K562 (cell line): ENCODE data around the gene CCL11.

Source experiments
- EP300 ChIP-seq: IDR thresholded peaks from 2 replicates; pipeline ENCODE4 v1.6.1; 2012; ENCODE audit warnings: low read length, improper control_type of control experiment
- HDAC6 ChIP-seq: IDR thresholded peaks from 2 replicates; pipeline ENCODE4 v1.6.1; 2012; ENCODE audit warnings: low read depth, mild to moderate bottlenecking, control low read depth, inconsistent platforms, low read length, moderate library complexity
- ZEB2 ChIP-seq: fragments of 450-650 bp; IDR thresholded peaks from 2 replicates; pipeline ENCODE4 v1.6.1; 2016
- ZNF274 ChIP-seq: IDR thresholded peaks from 2 replicates; pipeline ENCODE4 v1.6.1; 2011; ENCODE audit warnings: low read depth, mild to moderate bottlenecking, low read length, moderate library complexity, borderline replicate concordance
- TF ChIP-seq, protein P1 (sequence below), 3 experiments: IDR thresholded peaks in 2 of 3; conservative IDR thresholded peaks in 1 of 3; 2 replicates each; pipeline ENCODE4 v1.5.1; 2011 to 2012; ENCODE audit warnings: low read length in 3 of 3, mild to moderate bottlenecking in 3 of 3, control low read depth in 2 of 3, improper control_type of control experiment in 1 of 3, inconsistent platforms in 1 of 3, low read depth in 1 of 3, mixed read lengths in 1 of 3, moderate library complexity in 1 of 3; ENCODE audit not compliant: insufficient read depth in 2 of 3
- TF ChIP-seq, protein P2 (sequence below): sonication (generic); formaldehyde crosslinking; IDR thresholded peaks from 2 replicates; pipeline ENCODE4 v1.8.0; 2022; ENCODE audit warnings: mild to moderate bottlenecking, low read depth, missing genetic modification reagents

DNA sequence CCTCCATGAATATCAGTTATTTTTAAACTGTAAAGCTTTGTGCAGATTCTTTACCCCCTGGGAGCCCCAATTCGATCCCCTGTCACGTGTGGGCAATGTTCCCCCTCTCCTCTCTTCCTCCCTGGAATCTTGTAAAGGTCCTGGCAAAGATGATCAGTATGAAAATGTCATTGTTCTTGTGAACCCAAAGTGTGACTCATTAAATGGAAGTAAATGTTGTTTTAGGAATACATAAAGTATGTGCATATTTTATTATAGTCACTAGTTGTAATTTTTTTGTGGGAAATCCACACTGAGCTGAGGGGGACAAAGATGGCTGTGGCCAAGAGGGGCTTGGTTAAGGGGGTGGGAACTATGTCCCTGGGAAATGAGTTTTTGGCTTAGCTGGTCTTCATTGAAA is 2.3 kb downstream of the CCL11 start:
- TF ChIP-seq, protein P1, sequence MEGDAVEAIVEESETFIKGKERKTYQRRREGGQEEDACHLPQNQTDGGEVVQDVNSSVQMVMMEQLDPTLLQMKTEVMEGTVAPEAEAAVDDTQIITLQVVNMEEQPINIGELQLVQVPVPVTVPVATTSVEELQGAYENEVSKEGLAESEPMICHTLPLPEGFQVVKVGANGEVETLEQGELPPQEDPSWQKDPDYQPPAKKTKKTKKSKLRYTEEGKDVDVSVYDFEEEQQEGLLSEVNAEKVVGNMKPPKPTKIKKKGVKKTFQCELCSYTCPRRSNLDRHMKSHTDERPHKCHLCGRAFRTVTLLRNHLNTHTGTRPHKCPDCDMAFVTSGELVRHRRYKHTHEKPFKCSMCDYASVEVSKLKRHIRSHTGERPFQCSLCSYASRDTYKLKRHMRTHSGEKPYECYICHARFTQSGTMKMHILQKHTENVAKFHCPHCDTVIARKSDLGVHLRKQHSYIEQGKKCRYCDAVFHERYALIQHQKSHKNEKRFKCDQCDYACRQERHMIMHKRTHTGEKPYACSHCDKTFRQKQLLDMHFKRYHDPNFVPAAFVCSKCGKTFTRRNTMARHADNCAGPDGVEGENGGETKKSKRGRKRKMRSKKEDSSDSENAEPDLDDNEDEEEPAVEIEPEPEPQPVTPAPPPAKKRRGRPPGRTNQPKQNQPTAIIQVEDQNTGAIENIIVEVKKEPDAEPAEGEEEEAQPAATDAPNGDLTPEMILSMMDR (IDR thresholded peaks at IDR 0.05 in 2 of 3, conservative IDR thresholded peaks at IDR 0.05 in 1 of 3; ENCODE audit: insufficient read depth in 2 of 3, low read depth in 1 of 3, low read length in 3 of 3): no peak
- TF ChIP-seq ZNF274 (no peak), ZEB2 (no peak), EP300 (no peak), HDAC6 (no peak)
- TF ChIP-seq, protein P2, sequence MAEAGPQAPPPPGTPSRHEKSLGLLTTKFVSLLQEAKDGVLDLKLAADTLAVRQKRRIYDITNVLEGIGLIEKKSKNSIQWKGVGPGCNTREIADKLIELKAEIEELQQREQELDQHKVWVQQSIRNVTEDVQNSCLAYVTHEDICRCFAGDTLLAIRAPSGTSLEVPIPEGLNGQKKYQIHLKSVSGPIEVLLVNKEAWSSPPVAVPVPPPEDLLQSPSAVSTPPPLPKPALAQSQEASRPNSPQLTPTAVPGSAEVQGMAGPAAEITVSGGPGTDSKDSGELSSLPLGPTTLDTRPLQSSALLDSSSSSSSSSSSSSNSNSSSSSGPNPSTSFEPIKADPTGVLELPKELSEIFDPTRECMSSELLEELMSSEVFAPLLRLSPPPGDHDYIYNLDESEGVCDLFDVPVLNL (CRISPR knock-in tag): no peak
